GM08714 (cell line): ENCODE data around the gene DDOST.

ENCODE experiments used
- H3K4me3 ChIP-seq: fragments of 200-500 bp; sonication (Bioruptor generic); 2 replicates; pipeline ENCODE4 v1.5.1; 2014; ENCODE audit warnings: mild to moderate bottlenecking, low read length, inconsistent platforms
- ZNF274 ChIP-seq: IDR thresholded peaks from 2 replicates; pipeline ENCODE4 v1.6.1; 2012; ENCODE audit warnings: mild to moderate bottlenecking, low read depth, low read length

DDOST gene

DNA sequence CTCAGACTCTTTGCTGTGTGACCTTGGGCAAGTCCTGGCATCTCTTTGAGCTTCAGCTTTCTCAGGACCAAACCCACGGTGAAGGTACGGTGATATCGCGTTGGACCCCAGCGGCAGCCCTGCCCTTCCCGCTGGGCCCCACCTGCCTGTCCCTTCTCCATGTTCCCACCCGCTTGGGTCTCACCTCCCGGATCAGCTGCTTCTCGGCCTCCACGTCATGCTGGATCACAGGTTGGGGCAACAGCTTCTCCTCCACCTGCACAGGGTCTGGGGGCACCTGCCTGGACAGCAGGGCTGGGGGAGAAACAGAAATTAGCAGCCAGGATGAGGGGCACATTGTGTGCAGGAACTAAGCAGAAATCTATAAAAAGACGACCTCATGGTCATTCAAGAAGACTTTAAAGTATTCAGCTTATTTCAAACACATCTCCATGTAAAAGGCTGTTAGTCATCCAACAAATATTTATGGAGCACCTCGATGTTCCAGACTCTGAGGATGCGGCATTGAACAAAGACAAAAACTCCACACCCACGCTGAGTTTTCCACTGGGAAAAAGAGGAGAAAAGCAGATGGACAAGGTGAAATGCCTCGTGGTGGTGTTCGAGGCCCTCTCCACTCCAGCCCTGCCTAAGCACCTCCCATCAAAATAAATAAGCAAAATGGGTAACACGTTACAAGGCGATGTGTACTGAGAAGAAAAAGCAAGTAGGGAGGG, 37.2 kb upstream of the DDOST start:
- no peak for TF ChIP-seq ZNF274
- H3K4me3 ChIP-seq, result no peak overlapping the region

DNA sequence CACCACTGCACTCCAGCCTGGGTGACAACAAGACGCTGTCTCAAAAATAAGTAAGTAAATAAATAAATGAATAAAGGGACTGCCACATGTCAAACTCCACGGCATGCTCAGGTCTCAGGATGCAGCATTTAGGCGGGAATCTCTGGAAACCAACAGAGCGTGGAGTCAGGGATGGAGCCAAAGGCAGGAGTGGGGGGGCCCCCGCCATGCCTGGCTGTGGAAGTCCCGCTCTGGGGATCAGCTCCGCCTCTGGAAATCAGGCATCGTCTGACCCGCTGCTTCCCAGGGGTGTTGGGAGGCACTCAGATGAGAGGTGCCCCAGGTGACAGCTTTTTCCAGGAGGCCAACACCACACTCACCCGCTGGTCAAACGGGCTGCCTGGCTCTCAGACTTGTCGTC, 36.4 kb upstream of the DDOST start:
- TF ChIP-seq ZNF274, result no peak
- no peak overlapping the region for H3K4me3 ChIP-seq

DNA sequence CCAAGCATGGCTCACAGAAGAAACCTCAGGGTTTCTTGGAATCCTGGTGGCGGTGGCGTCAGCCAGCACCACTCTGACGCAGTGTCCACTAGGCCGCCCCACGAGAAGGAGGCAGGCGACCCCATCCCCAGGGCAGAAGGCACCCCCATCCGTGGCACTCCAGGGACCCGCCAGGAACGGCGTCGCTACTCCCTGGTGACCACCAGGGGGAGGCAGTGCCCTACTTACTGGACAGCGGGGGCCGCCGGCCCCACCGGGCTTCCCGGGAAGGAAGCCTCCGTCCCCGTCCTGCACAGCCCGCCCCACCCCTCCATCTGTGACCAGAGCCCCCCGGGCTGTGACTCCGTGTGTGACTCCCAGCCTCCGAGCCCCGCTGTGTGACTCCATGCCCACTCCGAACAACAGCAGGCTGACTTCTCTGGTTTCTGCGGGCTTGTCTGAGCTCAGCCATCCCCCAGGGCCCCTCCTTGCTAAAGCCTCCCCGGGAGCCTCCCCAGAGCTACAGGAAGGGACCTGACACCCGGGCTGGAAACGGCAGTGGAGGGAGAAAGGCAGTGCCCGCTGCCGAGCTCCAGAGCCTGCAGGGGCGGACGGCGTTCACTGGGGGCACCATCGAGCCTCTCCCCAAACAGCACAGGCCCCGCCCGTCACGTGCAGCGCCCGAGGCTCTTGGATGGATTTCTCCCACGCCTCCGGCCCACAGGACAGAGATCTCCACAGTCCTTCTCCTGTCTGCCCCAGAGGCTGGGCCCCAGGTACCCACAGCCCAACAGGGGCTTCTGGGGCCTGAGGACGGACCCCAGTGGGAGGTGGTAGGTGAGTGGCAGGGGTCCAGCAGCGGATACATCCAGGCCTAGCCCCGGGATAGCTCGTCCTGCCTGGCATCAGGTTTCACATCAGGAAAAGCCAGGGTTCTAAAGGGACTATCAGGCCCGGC, 35.5 kb upstream of the DDOST start:
- no peak for TF ChIP-seq ZNF274
- peak overlapping the region; percentile 63; the same call in 1 of the 2 replicates for H3K4me3 ChIP-seq

DNA sequence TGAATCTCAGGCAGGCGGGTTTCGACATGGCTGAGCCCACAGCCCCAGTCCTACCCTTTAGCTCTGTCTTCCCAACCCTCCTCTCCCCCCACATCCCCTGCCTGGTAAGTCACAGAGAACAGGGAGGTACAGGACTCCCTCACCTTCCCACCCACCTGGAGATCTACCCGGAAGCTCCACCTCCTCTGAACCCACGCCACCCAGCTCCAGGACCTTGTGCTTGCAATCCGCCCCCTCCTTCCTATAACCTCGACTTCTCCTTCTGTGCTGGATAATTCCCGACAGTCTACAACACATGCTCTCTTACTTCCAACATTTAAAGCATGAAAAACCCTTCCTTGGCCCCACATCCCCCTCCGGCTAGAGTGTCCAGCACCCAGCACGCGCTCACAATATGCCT, 34.3 kb upstream of the DDOST start:
- TF ChIP-seq ZNF274, result no peak
- no peak overlapping the region for H3K4me3 ChIP-seq

DNA sequence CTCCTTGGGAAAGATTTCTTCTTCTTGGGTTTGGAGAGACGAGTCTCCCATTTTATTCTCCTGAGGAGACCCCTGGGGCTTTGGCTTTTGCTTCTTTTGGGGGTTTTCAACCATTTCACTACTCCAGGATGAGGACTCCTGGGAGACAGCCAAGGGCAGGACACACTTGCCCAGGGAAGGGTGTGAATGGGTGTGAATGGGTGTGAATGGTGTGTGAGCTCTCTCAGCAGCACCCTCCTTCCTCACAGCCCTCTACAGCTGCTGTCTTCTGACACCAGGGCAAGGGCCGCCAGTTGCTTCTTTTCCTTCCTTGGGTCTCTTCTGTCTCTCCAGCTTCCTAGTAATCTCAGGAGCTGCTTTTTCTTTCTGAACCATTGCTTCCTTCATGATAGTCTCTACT, 32.5 kb upstream of the DDOST start:
- TF ChIP-seq ZNF274, result no peak
- H3K4me3 ChIP-seq, result no peak overlapping the region

DNA sequence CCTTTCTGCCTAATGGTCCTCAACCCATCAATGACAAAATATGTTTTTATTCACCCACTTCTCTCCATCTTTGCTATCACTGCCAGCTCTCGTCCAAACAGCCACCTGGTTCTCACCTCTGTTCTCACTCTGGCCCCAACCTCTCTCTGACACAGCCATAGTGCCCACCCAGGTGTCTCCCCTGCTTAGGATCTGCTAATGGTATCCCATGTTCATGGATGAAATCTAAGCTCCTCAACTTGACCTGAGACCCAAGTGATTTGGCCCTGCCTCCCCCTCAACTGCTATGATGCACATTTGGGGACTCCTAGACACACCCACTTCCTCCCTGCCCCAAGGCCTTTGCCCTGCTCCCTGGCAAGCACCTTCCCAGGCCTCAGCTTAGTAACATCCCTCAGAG, 30.7 kb upstream of the DDOST start:
- no peak for TF ChIP-seq ZNF274
- no peak overlapping the region for H3K4me3 ChIP-seq

DNA sequence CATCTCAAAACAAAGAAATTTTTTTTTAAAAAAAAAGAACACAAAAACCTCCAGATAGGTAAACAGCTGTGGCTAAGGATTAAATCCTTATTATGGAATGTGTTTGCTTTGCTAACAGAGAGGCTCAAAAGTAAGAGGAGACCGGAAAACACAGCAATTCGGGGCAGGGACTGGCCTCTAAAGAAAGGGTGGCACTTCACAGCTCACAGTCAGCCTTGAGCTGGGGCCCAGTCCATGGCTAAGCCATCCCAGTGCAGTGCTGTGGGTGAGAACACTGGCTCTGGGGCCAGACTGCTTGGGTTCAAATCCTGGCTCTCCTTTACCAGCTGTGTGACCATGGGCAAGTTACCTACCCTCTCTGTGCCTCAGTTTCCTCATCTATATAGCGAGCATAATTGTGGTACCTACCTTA, 28.5 kb upstream of the DDOST start:
- no peak for TF ChIP-seq ZNF274
- H3K4me3 ChIP-seq, result no peak overlapping the region

DNA sequence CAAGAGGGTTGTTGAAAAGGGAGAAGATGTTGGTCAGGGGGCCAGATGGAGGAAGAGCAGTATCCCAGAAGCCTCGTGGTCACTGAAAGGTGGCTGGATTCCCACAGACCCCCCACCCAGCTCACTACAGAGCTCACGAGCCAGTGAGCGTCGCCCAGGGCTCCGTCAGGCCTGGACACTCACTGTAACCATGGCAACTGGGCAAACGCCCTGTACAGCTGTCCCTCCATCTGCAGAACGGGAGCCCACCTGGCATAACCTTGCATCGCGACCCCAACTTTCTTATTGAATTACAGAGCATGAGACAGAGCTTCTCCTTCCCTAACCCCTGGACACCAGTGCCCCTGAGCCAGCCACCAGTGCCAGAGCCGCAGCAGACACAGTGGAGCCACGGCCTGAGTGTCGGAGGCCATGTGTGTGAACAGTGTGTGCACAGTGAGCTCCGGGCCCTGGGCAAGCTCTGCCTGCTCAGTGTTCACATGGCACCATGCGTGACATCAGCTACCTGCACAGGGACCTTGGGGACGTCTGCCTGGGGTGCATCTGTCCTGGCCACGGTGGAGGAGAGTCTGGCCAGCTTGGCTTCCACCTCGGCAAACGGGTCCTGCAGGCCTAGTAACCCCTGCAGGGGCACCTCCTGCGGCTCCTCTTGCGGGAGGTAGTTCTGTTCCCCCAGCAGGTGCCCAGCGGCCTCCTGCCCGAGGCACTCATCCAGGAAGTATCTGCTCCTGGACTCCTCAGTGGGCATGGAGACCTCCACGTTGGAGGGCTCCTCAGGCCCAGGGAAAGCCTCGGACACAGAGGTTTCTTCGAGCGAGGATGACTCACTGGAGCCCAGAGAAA, 25.9 kb upstream of the DDOST start:
- TF ChIP-seq ZNF274, result no peak
- no peak overlapping the region for H3K4me3 ChIP-seq

DNA sequence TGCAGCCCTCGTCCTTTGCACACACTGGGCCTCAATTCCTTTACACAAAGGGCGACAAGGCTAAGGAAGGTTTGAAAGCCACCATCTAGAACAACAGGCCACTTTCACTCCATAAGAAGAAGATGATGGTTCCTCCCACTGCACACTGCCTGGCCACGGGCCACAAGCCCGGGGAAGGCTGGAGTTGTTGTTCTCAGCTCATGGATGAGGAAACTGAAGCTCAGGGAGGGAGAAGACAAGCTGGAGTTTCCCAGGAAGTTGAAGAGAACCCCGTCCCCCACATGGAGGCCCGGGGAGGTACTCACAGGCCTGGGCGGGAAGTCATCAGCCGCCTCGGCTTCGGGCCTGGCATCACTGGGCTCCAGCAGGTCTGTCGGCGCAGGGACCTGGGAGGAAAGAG, 24.6 kb upstream of the DDOST start:
- no peak overlapping the region for H3K4me3 ChIP-seq
- TF ChIP-seq ZNF274, result no peak

DNA sequence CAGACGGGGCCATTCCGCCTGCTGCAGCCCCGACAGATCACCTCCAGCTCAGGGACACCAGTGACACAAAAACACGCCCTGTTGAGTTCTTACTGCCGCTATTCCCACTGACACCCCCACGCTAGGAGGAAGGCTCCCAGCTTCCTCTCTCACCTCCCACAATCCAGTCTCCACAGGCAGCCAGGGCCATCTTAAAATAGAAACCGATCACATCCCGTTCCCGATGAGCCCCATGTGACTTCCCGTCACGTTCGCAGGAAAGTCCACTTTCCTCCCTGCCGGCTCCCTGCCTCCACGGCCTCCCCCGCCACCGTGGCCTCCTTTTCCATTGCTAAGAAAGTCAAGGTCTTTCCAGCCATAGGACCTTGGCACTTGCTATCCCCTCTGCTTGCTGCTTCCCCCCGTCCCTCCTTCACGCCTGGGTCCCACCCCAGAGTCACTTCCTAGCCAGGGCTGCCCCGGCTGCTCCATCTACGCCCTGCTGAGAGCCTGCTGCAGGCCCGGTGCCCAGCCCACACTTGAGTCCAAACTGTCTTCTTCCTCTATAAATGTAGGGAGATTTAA, 24.0 kb upstream of the DDOST start:
- no peak overlapping the region for H3K4me3 ChIP-seq
- no peak for TF ChIP-seq ZNF274

DNA sequence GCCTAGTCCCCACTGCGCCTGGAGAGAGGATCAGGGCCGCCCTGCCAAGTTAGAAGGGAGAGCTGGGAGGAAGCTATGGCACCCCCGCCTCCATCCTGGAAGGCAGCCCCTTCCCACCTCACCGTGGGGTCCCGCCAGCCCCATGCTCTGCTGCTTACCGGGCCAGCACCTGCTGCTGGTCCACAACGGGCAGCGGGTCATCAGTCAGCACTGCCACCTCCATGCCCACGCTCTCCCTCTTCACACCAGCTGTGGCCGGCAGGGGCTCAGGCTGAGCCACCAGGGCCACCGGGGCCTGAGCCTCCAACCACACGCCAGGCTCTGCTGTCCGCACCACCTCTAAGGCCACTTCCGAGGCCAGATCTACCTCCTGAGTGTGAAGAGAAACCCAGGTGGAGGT, 23.5 kb upstream of the DDOST start:
- no peak for TF ChIP-seq ZNF274
- no peak overlapping the region for H3K4me3 ChIP-seq

DNA sequence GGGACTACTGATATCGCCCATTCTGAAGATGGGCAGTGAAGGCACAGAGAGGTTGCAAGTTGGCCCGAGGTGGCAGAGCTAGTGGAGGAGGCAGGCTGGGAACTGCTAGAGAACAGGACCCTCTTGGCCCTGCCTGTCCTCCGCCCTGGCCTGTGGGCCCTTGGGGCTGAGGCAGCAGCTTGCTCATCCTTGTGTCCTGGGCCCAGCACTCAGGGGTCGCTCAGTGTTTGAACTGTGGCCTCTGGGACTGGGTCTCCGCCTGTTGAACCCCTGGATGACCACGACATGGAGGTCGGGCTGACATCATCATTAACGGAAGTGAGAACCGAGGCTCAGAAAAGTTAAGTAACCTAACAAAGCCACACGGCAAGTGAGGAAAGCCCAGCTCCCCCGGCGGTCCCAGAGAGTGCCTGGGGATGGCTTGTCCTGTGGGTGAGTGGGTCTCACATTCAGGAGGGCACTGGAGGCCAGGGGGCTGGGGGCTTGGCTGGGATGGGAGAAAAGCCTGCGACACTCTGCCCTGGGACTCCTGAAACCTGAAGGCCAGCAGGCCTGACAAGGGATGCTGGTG, 23.0 kb upstream of the DDOST start:
- no peak for TF ChIP-seq ZNF274
- no peak overlapping the region for H3K4me3 ChIP-seq

DNA sequence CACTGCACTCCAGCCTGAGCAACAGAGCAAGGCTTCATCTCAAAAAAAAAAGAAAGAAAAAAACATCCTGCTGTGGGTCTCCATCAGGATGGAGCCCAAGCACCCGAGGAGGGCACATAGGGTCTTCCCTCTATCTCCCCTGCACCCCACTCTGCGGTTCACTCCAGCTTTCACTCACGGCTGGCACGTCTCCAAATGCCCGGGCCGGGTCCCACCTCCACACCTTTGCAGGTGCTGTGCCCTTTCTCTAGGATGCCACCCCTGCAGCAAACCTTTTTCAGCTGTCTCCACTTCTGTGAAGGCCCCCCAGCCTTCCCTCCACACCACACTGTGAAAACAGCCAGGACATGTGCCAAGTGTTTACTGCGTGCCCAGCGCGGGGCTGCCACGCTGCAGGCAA, 22.4 kb upstream of the DDOST start:
- TF ChIP-seq ZNF274, result no peak
- no peak overlapping the region for H3K4me3 ChIP-seq
